PFSK-1 (cell line): Measurements from ENCODE around the gene P2RY12.

Experiments used
- REST ChIP-seq, 2 experiments: IDR thresholded peaks; 2 replicates each; pipeline versions ENCODE4 v1.6.1 to v1.8.0; 2011 to 2012; ENCODE audit warnings: low read depth in 2 of 2, low read length in 2 of 2, control low read depth in 1 of 2, inconsistent platforms in 1 of 2, mild to moderate bottlenecking in 1 of 2, moderate library complexity in 1 of 2; ENCODE audit not compliant: insufficient read depth in 1 of 2
- TAF1 ChIP-seq: IDR thresholded peaks from 2 replicates; pipeline ENCODE4 v1.6.1; 2012; ENCODE audit warnings: low read length, control low read depth, borderline replicate concordance; ENCODE audit not compliant: insufficient read depth

DNA sequence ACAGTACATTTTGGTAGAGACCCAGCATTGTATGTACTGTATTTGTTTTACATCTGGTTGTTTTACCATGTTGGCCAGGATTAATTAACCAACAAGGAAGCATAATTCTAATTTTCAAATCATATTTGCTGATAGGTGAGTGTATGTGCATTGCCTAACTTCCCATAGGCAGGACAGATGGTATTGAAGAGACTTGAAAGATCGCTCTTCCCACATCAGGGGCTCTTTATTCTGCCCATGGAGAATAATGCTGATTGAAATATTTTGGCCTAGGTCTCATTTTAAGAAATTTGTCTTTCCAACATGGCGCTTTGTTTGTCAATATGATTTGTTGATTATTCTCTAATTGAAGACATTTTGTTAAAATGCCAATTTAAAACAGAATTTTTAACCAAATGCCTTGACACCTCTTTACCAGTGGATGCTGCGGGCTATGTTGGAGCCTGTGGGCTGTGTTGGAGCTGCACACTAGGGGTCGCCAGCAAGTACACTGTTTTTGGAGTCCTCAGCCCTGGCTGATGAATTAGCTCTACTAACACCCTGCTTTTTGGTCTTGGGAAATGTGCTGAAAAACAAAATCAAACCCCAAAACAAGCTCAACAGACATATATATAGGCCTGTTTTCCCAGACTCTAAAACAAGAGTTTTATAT, 5.3 kb downstream of the P2RY12 start:
- TF ChIP-seq TAF1 (no peak), REST (IDR thresholded peaks at IDR 0.05; ENCODE audit: insufficient read depth in 1 of 2, low read depth in 2 of 2, low read length in 2 of 2) (no peak)
